ENCODE results near the gene NUP50. TPM values are rescaled to one million over a fixed set of nuclear protein-coding genes. Genes with fewer than 3 reads are reported as not detected.
"Not testable (repeated sequence)": the region's sequence is repeated elsewhere in the genome, so short reads cannot be mapped to it uniquely, and the experiment has no call there.

NUP50 gene
- total RNA-seq, 1 donor from 2014 or later: 166 TPM

DNA sequence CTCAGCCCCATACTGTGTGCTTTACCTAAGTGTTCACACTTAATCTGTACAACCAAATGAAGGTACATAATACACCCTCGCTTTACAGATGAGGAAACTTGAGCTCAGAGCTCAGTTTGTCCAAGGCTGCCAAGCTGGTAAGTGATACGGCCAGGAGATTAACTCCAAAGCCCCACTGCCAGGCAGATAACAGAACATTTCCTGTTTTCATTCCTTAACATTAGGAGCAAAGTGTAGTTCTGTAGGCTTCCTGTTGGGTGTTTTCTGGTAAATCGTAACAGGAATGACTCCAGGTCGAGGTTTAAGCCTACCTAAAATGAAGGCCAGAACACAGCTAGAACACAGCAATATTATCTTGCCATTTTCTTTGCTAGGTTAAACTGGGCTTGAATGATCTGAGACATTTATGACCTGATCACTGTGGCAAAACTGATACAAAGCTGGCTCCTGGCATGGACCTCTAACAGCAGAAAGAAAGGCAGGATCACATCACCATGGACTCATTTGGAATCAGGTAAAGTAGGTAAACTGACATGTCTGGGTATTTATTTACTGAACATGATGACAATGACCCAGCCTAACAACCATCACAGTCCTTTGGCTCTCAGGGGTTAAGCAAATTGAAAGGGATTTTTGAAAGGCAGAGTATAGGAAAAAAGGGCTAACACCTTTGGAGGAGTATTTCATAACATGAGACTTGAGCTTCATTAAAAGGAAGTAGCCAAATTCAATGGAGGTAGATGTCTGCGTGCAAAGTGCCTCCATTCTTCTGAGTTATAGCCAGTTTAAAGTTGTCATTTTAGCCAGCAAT lies 3.9 kb upstream of the NUP50 start:
- intact Hi-C loops (cut with micrococcal nuclease): loop anchor here (10.0 kb wide), 2 partner anchors 155 to 255 kb away; partner anchors contain the start of genes RIBC2 and SMC1B

DNA sequence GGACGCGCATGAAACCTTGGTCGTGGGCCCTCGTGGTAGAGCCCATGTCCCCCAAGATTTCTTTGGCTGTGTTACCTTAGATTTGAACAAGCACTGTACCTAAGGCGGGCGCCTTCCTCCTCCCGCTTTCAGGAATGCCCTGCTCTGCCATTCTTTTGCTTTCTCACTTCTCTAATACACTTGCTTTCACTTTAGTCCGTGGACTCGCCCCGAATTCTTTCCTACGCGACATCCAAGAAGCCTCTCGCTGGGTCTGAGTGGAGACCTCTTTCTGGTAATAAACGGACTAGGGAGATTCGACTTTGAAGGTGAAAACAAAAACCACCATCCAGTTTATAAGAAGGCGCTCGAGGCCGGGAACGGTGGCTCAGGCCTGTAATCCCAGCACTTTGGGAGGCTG lies 1.2 kb upstream of the NUP50 start:
- intact Hi-C loops (cut with micrococcal nuclease): loop anchor here (10.0 kb wide), 2 partner anchors 152 to 252 kb away; partner anchors contain the start of genes RIBC2 and SMC1B

DNA sequence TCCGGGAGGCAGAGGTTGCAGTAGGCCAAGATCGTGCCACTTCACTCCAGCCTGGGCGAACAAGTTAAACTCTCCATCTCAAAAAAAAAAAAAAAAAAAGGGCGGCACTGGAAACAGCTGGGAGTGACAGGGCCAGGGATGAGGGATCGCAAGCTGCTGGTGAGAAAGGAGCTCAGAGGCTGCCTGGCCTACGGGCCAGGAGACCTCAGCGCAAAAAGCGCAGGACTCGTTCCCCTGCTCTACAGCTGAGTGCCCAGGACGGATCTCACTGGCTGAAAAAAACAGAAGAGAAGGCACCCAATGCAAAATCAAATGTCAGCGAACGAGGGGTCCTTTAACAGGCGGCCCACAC lies 650 bp upstream of the NUP50 start:
- intact Hi-C loops (cut with micrococcal nuclease): loop anchor here (1.0 to 10.0 kb wide), 3 partner anchors 77 to 252 kb away; partner anchors contain the start of genes KIAA0930, RIBC2 and SMC1B

DNA sequence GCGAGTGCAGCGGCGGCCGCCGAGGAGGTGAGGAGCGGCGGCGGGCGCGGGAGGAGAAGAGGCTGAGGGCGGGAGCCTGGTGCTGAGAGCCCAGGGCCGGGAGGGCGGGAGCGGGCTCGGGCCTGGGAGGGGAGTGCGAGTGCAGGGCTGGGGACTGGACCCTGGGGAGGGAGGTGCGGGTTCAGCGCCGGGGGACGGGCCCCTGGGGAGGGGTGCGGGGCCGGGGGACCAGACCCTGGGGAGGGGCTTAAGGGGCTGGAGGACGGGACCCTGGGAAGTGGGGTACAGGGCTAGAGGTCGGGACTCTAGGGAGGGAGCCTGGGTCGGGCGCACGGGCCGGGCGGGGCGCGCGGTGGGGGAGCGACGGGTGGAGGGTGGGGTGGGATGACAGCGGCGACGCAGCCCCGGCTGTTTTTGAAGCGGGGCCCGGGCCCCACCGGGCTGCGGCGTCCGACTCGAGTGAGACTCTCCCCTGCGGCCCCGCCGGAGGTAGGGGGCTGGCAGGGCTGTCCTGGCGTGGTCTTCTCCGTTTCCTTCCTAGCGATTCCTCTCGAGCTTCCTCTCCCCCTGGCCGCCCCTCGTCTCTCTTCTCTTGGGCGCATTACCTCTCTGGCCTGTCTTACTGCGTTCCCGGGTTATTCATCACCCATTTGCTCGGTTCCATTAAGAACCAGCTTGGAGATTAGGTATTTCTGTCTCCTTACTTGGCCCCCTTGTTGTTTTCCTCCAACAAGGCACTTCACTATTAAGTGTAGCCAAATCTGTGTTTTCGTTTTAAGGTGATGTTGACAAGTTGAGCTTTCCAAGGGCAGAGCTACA lies 754 bp downstream of the NUP50 start:
- intact Hi-C loops (cut with micrococcal nuclease): loop anchor here (10.0 kb wide), 2 partner anchors 150 to 250 kb away; partner anchors contain the start of genes RIBC2 and SMC1B

DNA sequence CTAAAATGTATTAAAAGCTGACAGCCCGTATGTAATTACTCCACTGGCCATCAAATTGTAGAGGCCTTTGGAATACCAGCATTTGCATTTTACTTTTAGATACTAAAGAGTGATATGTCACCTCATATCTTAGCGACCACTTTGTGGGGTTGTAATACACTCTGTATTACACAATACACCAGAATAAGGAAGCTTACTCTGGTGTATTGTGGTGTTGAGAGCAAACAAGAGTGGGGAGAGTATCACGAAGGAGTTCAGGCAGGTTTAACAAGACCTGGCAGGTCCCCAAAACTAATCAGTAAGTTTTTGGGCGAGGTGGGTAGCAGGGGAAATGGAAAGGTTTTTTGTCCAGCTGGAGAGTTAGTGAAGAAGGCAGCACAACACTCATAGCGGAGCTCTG lies 3.2 kb downstream of the NUP50 start:
- intact Hi-C loops (cut with micrococcal nuclease): loop anchor here (10.0 kb wide), 2 partner anchors 148 to 248 kb away; partner anchors contain the start of genes RIBC2 and SMC1B

DNA sequence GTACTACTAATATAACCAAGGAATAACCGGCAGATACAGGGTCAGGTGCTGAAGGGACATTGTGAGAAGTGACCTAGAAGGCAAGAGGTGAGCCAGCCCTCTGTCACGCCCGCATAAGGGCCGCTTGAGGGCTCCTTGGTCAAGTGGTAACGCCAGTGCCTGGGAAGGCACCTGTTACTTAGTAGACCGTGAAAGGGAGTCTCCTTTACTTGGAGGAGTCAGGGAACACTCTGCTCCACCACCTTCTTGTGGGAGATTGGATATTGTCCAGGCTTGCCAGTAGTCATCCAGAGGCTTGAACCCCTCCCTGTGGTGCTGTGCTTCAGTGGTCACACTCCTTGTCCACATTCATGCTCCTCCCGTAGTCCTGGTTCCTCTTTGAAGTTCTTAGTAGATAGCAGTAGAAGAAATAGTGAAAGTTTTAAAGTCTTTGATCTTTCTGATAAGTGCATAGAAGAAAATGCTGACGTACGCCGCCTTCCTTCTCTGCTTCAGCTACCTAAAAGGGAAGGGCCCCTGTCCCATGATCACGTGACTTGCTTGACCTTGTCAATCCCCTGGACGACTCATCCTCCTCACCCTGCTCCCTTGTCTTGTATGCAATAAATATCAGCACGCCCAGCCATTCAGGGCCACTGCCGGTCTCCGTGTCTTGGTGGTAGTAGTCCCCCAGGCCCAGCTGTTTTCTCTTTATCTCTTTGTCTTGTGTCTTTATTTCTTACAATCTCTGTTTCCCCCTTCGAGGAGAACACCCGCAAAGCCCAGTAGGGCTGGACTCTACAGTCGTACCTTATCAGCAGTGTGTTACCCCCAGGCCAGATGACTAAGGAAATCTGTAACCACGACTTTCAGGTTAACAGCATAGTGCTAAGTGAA lies 6.1 kb downstream of the NUP50 start:
- intact Hi-C loops (cut with micrococcal nuclease): loop anchor here (10.0 kb wide), 2 partner anchors 145 to 245 kb away; partner anchors contain the start of genes RIBC2 and SMC1B

DNA sequence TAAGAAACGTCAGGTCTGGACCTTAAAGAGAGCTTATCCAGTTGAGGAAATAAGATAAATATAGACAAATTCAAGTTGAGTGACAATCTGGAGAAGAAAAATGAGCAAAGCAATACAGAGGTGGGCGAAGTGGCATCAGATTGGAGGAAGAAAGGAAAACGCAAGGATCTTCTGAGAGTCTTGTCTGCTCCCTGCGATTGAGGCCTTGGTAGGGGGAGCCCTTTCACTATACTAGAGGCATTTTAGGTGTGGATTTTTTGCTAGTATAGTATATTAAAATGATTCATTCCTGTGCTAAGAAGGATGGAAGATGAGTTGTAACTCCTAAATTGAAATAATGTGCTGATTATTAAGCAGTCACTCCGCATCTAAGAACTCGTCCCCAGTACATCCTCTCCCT lies 8.1 kb downstream of the NUP50 start:
- intact Hi-C loops (cut with micrococcal nuclease): no loop called here

DNA sequence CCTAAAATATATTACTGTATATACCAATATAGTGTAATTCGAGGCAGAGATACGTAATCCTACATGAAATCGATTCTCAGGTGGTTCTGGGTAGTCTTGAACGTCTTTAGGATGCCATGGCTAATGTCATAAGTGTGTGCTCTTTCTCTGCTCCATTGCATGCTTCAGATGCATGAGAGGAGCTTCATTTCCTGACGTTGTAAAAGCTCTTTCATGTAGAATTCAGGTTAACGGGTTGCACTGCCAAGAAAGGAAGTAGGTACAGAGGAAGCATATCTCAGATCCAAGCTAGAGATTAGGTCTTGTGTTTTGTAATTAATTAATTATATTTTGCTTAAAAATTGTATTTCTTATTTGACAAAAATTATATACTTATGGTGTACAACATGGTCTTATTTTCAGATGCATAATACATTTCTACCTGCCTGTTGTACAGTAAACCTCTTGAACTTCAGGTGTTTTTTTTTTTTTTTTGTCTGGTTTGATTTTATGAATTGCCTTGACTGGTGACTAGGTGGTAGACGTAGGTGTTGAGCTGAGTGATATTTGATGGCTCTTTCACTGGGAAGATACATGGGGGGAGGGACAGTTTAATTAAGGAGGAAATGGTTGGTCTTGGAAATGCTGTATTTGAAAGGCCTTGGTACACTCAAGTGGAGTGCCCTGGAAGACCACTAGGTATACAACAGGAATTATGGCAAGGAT lies 9.3 kb downstream of the NUP50 start:
- intact Hi-C loops (cut with micrococcal nuclease): no loop called here

DNA sequence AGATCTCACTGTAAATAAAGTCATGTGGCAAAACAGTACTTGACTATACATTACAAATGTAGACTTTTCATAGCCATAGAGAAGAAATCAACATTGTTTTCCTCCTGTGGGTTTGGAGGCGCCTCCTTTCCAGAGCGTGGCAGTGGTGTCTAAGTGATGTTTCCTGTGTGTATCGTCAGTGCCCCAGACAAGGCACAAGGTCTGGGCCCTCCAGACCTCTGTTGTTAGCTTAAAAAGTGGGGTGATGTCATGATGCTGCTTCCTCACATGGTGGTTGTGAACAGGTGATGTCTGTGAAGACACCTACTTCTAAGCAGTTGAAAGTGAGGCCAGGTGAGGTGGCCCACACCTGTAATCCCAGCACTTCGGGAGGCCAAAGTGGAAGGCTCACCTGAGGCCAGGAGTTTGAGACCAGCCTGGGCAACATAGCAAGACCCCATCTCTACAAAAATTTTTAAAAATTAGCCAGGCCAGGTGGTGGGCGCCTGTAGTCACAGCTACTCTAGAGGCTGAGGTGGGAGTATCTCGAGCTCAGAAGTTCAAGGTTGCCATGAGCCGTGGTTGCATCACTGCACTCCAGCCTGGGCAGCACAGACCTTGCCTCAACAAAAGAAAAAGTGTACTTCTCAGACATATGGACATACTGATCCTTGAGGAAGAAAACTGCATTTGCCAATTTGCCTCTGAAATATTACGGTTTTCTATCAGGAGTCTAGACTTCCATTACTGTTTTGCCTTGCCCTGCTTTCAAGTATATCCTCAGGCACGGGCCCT lies 15.7 kb downstream of the NUP50 start:
- intact Hi-C loops (cut with micrococcal nuclease): no loop called here

DNA sequence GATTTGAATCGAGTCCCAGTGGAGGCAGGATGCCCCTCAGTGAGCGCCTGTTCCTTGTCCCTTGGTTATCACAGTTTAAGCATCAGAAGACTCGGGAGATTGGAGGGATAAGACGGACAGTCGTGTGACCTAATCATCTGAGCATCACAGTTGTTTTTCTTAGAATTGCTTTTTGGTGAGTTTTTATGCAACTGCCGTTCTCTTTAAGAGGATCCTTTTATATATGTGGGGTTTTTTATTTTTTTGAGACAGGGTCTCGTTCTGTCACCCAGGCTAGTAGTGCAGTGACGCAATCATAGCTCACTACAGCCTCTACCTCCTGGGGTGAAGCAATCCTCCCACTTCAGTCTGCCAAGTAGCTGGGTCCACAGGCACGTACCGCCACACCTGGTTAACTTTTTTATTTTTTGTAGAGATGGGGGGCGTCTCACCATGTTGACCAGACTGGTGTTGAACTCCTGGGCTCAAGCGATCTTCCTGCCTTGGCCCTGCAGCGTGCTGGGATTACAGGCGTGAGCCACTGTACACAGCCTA lies 16.5 kb downstream of the NUP50 start:
- intact Hi-C loops (cut with micrococcal nuclease): no loop called here

DNA sequence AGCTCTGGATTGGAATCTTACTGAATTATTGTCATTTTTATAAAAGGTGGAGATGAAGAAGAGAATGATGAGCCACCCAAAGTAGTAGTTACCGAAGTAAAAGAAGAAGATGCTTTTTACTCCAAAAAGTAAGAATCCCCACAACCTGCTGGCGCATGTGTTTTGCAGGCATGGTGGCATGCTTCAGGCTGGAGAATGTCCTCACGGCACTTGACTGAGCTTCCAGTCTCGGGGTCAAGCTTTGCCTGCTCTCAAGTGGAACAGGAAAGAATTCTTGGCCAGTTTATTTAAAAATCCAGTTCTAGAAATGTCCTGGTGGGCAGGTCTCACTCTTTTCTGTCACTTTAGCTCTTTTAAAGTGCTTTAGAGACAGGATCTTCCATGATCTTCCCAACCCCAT lies 17.5 kb downstream of the NUP50 start:
- intact Hi-C loops (cut with micrococcal nuclease): no loop called here

DNA sequence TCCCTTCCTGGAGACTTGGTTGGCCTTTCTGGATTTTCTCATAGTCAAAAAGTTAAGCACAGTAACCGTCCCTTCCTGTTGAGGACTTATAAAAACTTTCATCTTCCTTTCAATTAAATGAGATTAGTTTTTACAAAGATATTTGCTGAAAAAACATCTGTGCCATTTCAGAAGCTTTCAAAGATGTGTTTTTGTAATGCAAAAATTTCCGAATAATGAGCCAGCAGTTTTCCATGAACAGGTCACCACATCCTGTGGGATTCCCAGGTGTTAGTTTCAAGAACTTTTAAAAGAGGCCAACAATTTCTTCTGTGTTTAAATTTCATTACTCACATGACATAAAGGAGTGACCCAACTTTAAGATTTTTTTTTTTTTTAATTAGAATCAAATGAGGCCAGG lies 18.0 kb downstream of the NUP50 start:
- intact Hi-C loops (cut with micrococcal nuclease): no loop called here

DNA sequence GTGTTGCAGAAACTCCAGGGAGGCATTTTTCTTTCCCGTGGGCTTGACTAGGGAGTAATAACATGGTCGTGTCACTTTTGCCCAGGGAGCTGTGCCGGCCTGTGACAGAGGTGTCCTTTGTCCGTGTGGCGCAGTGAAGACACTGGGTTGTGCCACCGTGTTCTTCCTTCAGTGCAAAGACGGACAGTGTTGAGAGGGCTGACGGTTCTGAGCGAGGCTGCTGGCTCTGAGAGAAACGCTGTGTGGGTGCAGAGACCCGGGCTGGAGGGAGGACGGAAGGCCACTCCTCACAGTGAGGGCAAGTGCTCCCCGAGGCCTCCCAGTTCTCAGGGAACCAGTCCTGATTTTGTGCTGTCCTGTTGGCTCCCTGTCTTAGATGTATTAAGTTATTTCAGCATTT lies 20.2 kb downstream of the NUP50 start:
- intact Hi-C loops (cut with micrococcal nuclease): no loop called here

DNA sequence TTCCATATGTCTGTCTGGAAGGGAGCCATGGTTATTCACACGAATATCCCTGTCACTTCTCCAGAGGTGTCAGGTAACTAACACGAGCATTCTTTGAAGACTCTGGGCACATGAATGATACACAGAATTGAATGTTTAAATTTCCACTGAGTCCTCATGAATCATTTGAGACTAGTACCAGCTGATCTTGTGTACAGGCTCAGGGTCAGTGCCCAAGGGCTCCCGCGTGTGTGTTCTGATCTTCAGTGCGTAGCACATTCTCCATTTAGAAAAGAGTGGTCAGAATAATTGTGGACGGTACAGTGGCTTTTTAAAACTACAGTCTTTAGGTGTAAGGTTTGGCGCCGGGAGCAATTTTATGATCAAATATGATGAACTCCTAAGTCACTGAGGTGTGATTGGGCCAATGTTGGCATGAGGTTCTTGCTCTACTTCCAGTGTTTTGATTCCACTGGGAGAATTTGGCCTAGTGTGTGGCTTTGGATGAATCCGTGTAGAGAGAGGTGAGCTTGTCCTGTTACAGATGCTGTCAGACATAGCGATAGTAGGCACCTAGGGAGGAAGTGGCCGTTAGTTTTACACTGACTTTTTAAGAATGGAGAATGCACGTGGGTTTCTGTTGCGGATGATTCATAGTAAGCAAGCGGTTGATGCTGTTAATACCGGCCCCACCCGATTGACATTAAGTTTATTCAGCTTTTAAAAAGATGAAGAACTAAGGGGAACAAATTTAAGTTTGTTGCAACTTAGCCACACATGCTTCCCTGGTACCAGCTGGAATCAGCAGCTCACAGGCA lies 22.2 kb downstream of the NUP50 start:
- intact Hi-C loops (cut with micrococcal nuclease): no loop called here

DNA sequence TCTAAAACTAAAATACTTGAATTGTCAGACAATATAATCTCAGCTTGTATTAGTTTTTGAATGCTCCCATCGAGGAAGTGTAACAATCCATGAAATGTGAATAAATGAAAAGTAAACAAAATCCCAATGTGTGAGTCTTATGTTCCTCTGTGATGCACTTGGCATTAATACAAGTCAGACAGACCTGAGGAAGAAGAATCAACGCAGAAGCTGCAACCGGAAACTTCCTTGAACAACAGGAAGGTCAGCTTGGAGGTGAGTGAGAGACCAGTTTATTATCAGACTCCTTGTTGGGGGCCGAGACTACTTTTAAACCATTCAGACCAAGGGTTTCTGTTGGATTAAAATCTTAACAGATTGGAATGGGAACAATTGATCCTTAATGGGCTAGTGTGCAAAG lies 24.2 kb downstream of the NUP50 start:
- intact Hi-C loops (cut with micrococcal nuclease): no loop called here

DNA sequence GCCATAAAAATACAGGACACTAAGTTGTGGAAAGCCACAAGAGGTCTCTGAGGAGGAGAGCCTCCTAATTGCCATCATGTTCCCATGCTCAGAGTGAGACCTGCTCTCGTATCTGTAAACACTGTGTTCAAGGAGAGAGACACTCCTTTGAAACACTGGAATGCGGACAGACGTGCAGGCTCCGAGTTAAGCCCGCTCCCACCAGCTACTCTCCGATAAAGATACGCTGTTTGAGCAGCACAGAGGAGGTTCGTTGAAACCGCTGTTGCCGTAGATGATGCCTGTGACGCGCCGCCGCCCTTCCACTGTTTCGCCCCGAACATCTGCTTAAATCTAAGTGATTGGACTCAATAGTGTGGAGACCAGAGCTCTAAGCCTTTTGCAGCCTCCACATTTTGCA lies 25.1 kb downstream of the NUP50 start:
- intact Hi-C loops (cut with micrococcal nuclease): no loop called here

DNA sequence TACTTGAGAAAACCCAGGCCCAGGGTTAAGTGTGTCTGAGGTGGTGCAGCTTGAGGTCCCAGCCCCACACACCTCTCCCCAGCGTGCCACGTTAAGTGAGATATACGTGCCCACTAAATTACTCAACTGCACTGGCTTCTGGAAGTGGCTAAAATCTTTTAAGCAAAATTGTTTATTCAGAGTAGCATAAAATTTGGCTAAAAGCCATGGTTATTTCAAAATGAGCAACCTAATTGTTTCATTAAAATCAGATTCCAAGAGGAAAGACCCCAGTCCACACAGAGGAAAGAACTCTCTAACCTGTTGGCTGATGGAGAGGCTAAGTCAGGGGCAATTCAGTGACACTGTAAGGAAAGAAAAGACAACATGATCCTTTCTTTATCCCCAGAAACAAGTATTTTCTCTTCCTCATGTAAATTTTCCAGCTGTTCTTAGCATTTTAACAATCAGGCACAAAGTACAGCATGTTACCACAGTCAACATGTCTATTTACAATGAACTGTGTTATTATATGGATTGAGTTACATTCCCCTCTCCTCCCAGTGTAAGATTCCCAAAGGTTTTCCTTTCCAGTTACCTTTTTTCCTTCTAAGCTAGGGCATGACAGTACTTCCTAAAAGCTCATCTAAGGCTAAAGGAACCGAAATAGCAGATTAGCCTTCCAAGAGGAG lies 26.6 kb downstream of the NUP50 start:
- intact Hi-C loops (cut with micrococcal nuclease): no loop called here

DNA sequence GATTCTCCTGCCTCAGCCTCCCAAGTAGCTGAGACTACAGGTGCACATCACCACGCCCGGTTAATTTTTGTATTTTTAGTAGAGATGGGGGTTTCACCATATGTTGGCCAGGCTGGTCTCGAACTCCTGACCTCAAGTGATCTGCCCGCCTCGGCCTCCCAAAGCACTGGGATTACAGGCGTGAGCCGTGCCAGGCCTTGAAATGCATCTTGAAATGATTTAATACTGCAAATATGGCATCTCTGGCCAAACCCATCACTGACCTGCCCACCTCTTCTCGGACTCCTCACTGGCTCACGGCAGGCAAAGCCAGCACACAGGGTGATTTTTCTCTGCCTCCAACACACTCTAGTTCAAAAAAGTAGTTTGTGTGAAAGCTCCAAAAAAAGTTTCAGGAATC lies 28.0 kb downstream of the NUP50 start:
- intact Hi-C loops (cut with micrococcal nuclease): not testable (repeated sequence)

All from T-helper 2 cell treated with Interferon-gamma antibody and Interleukin-4, amounts not matched to agents 100 ng/mL and 5 ng/mL, for 36 hours (primary cell).